ENCODE measurements around the gene IL10. TPM values are rescaled to one million over a fixed set of nuclear protein-coding genes. Genes with fewer than 3 reads are reported as not detected.
"Not testable (repeated sequence)": the region's sequence is repeated elsewhere in the genome, so short reads cannot be mapped to it uniquely, and the experiment has no call there.

Gene IL10
- total and polyA plus RNA-seq, 5 donors, result 0.59 to 5.9 (median 1.0) TPM

- Histone ChIP-seq H3K4me3 (ENCODE audit: low read length) (no peak overlapping the region), H3K27ac (ENCODE audit: low read length) (no peak overlapping the region), H3K27me3 (ENCODE audit: control insufficient read depth, insufficient read depth) (no peaks in the 10 kb centered on the region), H3K9me3 (ENCODE audit: control insufficient read depth, low read length) (no peaks in the 10 kb centered on the region), H3K4me1 (ENCODE audit: control insufficient read depth, insufficient read depth, low read length) (no peaks in the 10 kb centered on the region)
- ATAC-seq, result no peak
- DNase-seq, result no peak
- WGBS, result 88% methylated on average over 16 of the region's 16 CpGs
- intact Hi-C loops (cut with DNase I), result no loop called here
Measured at GRCh38 chr1:206792939-206793607, 20.8 kb upstream of the IL10 start.

- WGBS, result 84% methylated on average over 11 of the region's 11 CpGs
Measured at GRCh38 chr1:206790502-206791250, 18.4 kb upstream of the IL10 start.

GRCh38 chr1:206788487-206789050, 16.3 kb upstream of the IL10 start:
- ATAC-seq (no peak), DNase-seq (no peak)
- no peak overlapping the region for H3K27ac ChIP-seq (ENCODE audit: low read length)
- intact Hi-C loops (cut with DNase I), result no loop called here
- H3K9me3 ChIP-seq (ENCODE audit: control insufficient read depth, low read length), result no peaks in the 10 kb centered on the region
- no peaks in the 10 kb centered on the region for H3K4me1 ChIP-seq (ENCODE audit: control insufficient read depth, insufficient read depth, low read length)
- no peak overlapping the region for H3K4me3 ChIP-seq (ENCODE audit: low read length)
- H3K27me3 ChIP-seq (ENCODE audit: control insufficient read depth, insufficient read depth), result no peaks in the 10 kb centered on the region
- 95% methylated on average over 3 of the region's 3 CpGs for WGBS

More at GRCh38 chr1:206790502-206791250, 18.4 kb upstream of the IL10 start:
- no peak overlapping the region for H3K27ac ChIP-seq (ENCODE audit: low read length)
- H3K27me3 ChIP-seq (ENCODE audit: control insufficient read depth, insufficient read depth), result no peaks in the 10 kb centered on the region
- ATAC-seq, result no peak
- no peaks in the 10 kb centered on the region for H3K4me1 ChIP-seq (ENCODE audit: control insufficient read depth, insufficient read depth, low read length)
- no peaks in the 10 kb centered on the region for H3K9me3 ChIP-seq (ENCODE audit: control insufficient read depth, low read length)
- DNase-seq, result no peak
- intact Hi-C loops (cut with DNase I), result no loop called here
- H3K4me3 ChIP-seq (ENCODE audit: low read length), result no peak overlapping the region

DNA sequence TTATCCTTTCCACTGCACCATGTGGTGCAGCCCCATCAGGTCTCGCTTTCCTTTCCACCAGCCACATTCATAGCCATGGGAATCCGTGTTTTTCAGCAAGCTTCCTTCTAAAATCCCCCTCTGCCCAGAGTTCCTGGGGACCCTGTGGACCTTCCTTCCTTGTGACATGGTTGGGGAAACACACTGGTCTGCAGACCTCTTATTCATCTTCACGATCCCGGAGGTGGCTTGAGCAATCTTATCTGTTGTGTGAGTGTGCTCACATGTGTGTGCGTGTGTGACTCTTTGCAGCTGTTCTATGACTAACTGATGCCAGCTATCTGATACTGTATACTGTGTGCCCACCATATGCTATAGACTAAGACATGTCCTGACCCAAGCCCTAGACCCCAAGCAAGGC, 15.6 kb upstream of the IL10 start:
- Histone ChIP-seq H3K4me3 (ENCODE audit: low read length) (no peak overlapping the region), H3K4me1 (ENCODE audit: control insufficient read depth, insufficient read depth, low read length) (no peaks in the 10 kb centered on the region), H3K9me3 (ENCODE audit: control insufficient read depth, low read length) (no peaks in the 10 kb centered on the region), H3K27me3 (ENCODE audit: control insufficient read depth, insufficient read depth) (no peaks in the 10 kb centered on the region), H3K27ac (ENCODE audit: low read length) (no peak overlapping the region)
- intact Hi-C loops (cut with DNase I), result no loop called here
- ATAC-seq (no peak), DNase-seq (no peak)
- whole genome bisulfite sequencing, result 76% methylated on average over 5 of the region's 5 CpGs

DNA sequence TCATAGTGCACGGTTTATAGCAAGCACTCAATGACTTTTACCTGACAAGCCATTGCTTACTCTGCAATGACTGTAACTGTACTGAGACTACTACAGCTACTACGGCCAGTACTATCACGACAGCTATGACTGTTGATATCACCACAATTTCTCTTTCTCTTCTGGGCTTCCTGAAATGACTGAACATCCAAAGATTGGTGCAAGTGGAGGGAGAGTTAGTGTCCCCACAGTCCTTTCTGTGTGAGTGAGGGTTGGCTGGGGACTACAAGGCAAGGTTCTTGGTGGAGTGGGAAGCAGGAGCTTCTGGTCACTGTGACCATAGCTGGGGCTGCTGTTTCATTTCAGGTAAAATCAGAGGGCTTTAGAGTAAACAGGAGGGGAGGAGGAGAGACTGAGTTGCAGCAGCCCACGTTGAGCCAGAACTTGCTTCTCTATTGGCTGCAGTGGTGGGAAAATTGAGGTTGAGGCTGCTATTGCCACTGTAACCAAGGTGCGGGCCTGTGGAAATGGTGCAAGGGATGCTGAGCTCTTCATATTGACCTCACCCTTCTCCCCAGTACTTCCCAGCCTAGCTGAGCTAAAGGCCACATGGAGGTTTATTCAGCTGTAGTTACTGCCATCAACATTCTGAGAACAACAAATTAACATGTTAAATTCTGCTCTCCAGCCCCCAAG, 14.1 kb upstream of the IL10 start:
- DNase-seq (no peak), ATAC-seq (no peak)
- 85% methylated on average over 5 of the region's 5 CpGs for WGBS
- Histone ChIP-seq H3K27ac (ENCODE audit: low read length) (no peak overlapping the region), H3K4me3 (ENCODE audit: low read length) (no peak overlapping the region), H3K27me3 (ENCODE audit: control insufficient read depth, insufficient read depth) (no peaks in the 10 kb centered on the region), H3K4me1 (ENCODE audit: control insufficient read depth, insufficient read depth, low read length) (no peaks in the 10 kb centered on the region), H3K9me3 (ENCODE audit: control insufficient read depth, low read length) (no peaks in the 10 kb centered on the region)
- intact Hi-C loops (cut with DNase I), result no loop called here

DNA sequence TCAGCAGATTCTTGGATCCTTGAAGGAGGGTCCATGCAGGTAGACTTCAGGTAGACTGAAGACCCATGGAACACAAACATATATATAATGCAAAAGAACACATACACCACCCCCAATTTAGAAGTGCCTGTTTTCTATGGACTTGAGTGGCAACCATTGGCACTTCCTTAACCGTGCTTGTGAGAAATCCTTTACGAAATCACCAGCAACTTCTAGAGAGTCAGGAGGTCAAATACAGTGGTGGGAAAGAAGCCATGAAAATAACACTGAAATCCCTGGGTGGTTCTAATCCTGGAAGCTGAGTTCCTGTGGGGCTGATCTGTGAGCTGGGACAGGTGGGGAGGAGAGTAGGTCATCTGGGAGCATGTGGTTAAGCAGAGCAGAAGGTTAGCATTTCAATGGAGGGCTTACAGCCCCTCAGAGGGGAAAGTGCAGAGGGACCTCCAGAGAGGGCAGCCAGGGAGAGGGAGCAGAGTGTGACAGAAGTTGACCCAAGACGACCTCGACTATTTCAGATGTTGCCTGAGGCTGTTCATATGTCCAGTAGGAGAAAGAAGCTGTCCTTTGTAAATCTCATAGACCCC, 13.0 kb upstream of the IL10 start:
- intact Hi-C loops (cut with DNase I), result no loop called here
- H3K4me3 ChIP-seq (ENCODE audit: low read length), result no peak overlapping the region
- H3K4me1 ChIP-seq (ENCODE audit: control insufficient read depth, insufficient read depth, low read length), result no peaks in the 10 kb centered on the region
- H3K27ac ChIP-seq (ENCODE audit: low read length), result no peak overlapping the region
- no peaks in the 10 kb centered on the region for H3K9me3 ChIP-seq (ENCODE audit: control insufficient read depth, low read length)
- ATAC-seq (no peak), DNase-seq (no peak)
- no peaks in the 10 kb centered on the region for H3K27me3 ChIP-seq (ENCODE audit: control insufficient read depth, insufficient read depth)
- WGBS, result 77% methylated on average over 4 of the region's 4 CpGs

GRCh38 chr1:206784471-206784903, 12.2 kb upstream of the IL10 start:
- DNase-seq (no peak), ATAC-seq (no peak)
- Histone ChIP-seq H3K4me3 (ENCODE audit: low read length) (no peak overlapping the region), H3K4me1 (ENCODE audit: control insufficient read depth, insufficient read depth, low read length) (no peaks in the 10 kb centered on the region), H3K27me3 (ENCODE audit: control insufficient read depth, insufficient read depth) (no peaks in the 10 kb centered on the region), H3K27ac (ENCODE audit: low read length) (no peak overlapping the region), H3K9me3 (ENCODE audit: control insufficient read depth, low read length) (no peaks in the 10 kb centered on the region)
- intact Hi-C loops (cut with DNase I), result no loop called here
- WGBS, result 91% methylated on average over 17 of the region's 17 CpGs

GRCh38 chr1:206783506-206783905, 11.2 kb upstream of the IL10 start:
- ATAC-seq (no peak), DNase-seq (no peak)
- Histone ChIP-seq H3K9me3 (ENCODE audit: control insufficient read depth, low read length) (no peaks in the 10 kb centered on the region), H3K4me1 (ENCODE audit: control insufficient read depth, insufficient read depth, low read length) (no peaks in the 10 kb centered on the region), H3K4me3 (ENCODE audit: low read length) (no peak overlapping the region), H3K27me3 (ENCODE audit: control insufficient read depth, insufficient read depth) (no peaks in the 10 kb centered on the region), H3K27ac (ENCODE audit: low read length) (no peak overlapping the region)
- intact Hi-C loops (cut with DNase I), result no loop called here
- 93% methylated on average over 7 of the region's 7 CpGs for WGBS

- DNase-seq, result no peak
- H3K27me3 ChIP-seq (ENCODE audit: control insufficient read depth, insufficient read depth), result no peaks in the 10 kb centered on the region
- ATAC-seq, result no peak
- intact Hi-C loops (cut with DNase I), result no loop called here
- no peak overlapping the region for H3K27ac ChIP-seq (ENCODE audit: low read length)
- H3K4me1 ChIP-seq (ENCODE audit: control insufficient read depth, insufficient read depth, low read length), result no peaks in the 10 kb centered on the region
- no peaks in the 10 kb centered on the region for H3K9me3 ChIP-seq (ENCODE audit: control insufficient read depth, low read length)
- H3K4me3 ChIP-seq (ENCODE audit: low read length), result no peak overlapping the region
- WGBS, result 84% methylated on average over 2 of the region's 2 CpGs
Measured at GRCh38 chr1:206782448-206782847, 10.2 kb upstream of the IL10 start.

- DNase-seq (no peak), ATAC-seq (no peak)
- Histone ChIP-seq H3K9me3 (ENCODE audit: control insufficient read depth, low read length) (no peaks in the 10 kb centered on the region), H3K4me3 (ENCODE audit: low read length) (no peak overlapping the region), H3K4me1 (ENCODE audit: control insufficient read depth, insufficient read depth, low read length) (no peaks in the 10 kb centered on the region), H3K27ac (ENCODE audit: low read length) (no peak overlapping the region), H3K27me3 (ENCODE audit: control insufficient read depth, insufficient read depth) (no peaks in the 10 kb centered on the region)
- WGBS, result 62% methylated on average over 2 of the region's 2 CpGs
- intact Hi-C loops (cut with DNase I), result no loop called here
Measured at GRCh38 chr1:206779638-206780037, 7.3 kb upstream of the IL10 start.

- H3K4me1 ChIP-seq (ENCODE audit: control insufficient read depth, insufficient read depth, low read length); ATAC-seq; intact Hi-C loops (cut with DNase I); H3K27me3 ChIP-seq (ENCODE audit: control insufficient read depth, insufficient read depth); H3K27ac ChIP-seq (ENCODE audit: low read length); DNase-seq; H3K4me3 ChIP-seq (ENCODE audit: low read length); H3K9me3 ChIP-seq (ENCODE audit: control insufficient read depth, low read length): not testable (repeated sequence)
- WGBS, result 77% methylated on average over 6 of the region's 6 CpGs
Measured at GRCh38 chr1:206778911-206779310, 6.6 kb upstream of the IL10 start.
